HepG2 (cell line): ENCODE results near the gene SOCS3. TPM values are rescaled to one million over a fixed set of nuclear protein-coding genes. Genes with fewer than 3 reads are reported as not detected.

Experiments
- AHR ChIP-seq: IDR thresholded peaks from 2 replicates; pipeline ENCODE4 v1.6.1; 2018; ENCODE audit warnings: missing genetic modification reagents, missing compliant biosample characterization
- BHLHE40 ChIP-seq: IDR thresholded peaks from 2 replicates; pipeline ENCODE4 v1.6.1; 2011; ENCODE audit warnings: low read length, improper control_type of control experiment
- EP300 ChIP-seq, 3 experiments: sonication (generic) in 1 of 3; formaldehyde crosslinking in 1 of 3; IDR thresholded peaks; 2 replicates each; pipeline versions ENCODE4 v1.5.1 to v1.6.1; 2011 to 2020; ENCODE audit warnings: low read depth in 2 of 3, low read length in 2 of 3, borderline replicate concordance in 1 of 3, improper control_type of control experiment in 1 of 3, mild to moderate bottlenecking in 1 of 3, missing genetic modification reagents in 1 of 3, moderate library complexity in 1 of 3
- FOSL2 ChIP-seq: sonication (generic); formaldehyde crosslinking; IDR thresholded peaks from 2 replicates; pipeline ENCODE4 v1.4.0; 2020; ENCODE audit warnings: missing genetic modification reagents
- ZC3H4 ChIP-seq: sonication (generic); formaldehyde crosslinking; IDR thresholded peaks from 2 replicates; pipeline ENCODE4 v1.4.0; 2020; ENCODE audit warnings: missing genetic modification reagents, borderline replicate concordance
- ZFX ChIP-seq: sonication (generic); formaldehyde crosslinking; IDR thresholded peaks from 2 replicates; pipeline ENCODE4 v1.4.0; 2020; ENCODE audit warnings: mild to moderate bottlenecking, low read depth, missing genetic modification reagents, moderate library complexity
- ZNF3 ChIP-seq: IDR thresholded peaks from 2 replicates; pipeline ENCODE4 v1.7.0; 2017; ENCODE audit warnings: inconsistent platforms
- ZNF557 ChIP-seq: sonication (generic); formaldehyde crosslinking; IDR thresholded peaks from 2 replicates; pipeline ENCODE4 v1.4.0; 2020; ENCODE audit warnings: missing genetic modification reagents
- polyA plus RNA-seq, 8 experiments: library from polyadenylated mRNA; depleted of rRNA in 3 of 8; stranded (reverse) in 7 of 8; unstranded in 1 of 8; fragments of >200 nt; fragmentation: Illumina TruSeq in 4 of 8; extraction: Trizol in 4 of 8; gene quantifications; 2 replicates each; pipeline versions ENCODE4 v1.2.1 to v1.2.3, GENCODE V29; 2011 to 2016; ENCODE audit warnings: low read depth in 4 of 8, missing spikeins in 1 of 8, mixed read lengths in 1 of 8; ENCODE audit not compliant: insufficient read depth in 1 of 8
- total RNA-seq, 5 experiments: library from RNA; depleted of rRNA; stranded (reverse); fragments of >200 nt; fragmentation: Illumina TruSeq; extraction: Trizol; gene quantifications; 2 replicates each; pipeline ENCODE4 v1.2.3, GENCODE V29; 2016; ENCODE audit warnings: low read depth in 1 of 5
- TF ChIP-seq, protein P1 (sequence below): sonication (generic); formaldehyde crosslinking; IDR thresholded peaks from 2 replicates; pipeline ENCODE4 v1.4.0; 2020; ENCODE audit warnings: missing genetic modification reagents, low read depth, mild to moderate bottlenecking, borderline replicate concordance
- TF ChIP-seq, protein P2 (sequence below): sonication (generic); formaldehyde crosslinking; IDR thresholded peaks from 2 replicates; pipeline ENCODE4 v1.4.0; 2020; ENCODE audit warnings: missing genetic modification reagents
- TF ChIP-seq, protein P3 (sequence below): sonication (generic); formaldehyde crosslinking; IDR thresholded peaks from 2 replicates; pipeline ENCODE4 v1.8.1; 2023; ENCODE audit warnings: mild to moderate bottlenecking, moderate library complexity, missing genetic modification reagents
- TF ChIP-seq, protein P4 (sequence below): sonication (generic); formaldehyde crosslinking; IDR thresholded peaks from 2 replicates; pipeline ENCODE4 v1.4.0; 2020; ENCODE audit warnings: mild to moderate bottlenecking, missing genetic modification reagents

Gene SOCS3
- total and polyA plus RNA-seq, 2 of the 13 experiments (the other 11 are each of a cell fraction or from before 2014, with no cell fraction given) = 0.77 to 2.4 TPM

GRCh38 chr17:78315355-78316114 is 44.3 kb downstream of the SOCS3 start (continued):
- TF ChIP-seq, protein P1, sequence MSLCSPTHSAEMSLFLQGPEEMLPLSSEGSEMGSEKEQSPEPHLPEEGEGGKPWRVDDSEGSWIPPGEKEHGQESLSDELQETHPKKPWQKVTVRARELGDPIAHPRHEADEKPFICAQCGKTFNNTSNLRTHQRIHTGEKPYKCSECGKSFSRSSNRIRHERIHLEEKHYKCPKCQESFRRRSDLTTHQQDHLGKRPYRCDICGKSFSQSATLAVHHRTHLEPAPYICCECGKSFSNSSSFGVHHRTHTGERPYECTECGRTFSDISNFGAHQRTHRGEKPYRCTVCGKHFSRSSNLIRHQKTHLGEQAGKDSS (CRISPR knock-in tag) = peak; percentile 72
- TF ChIP-seq, protein P2, sequence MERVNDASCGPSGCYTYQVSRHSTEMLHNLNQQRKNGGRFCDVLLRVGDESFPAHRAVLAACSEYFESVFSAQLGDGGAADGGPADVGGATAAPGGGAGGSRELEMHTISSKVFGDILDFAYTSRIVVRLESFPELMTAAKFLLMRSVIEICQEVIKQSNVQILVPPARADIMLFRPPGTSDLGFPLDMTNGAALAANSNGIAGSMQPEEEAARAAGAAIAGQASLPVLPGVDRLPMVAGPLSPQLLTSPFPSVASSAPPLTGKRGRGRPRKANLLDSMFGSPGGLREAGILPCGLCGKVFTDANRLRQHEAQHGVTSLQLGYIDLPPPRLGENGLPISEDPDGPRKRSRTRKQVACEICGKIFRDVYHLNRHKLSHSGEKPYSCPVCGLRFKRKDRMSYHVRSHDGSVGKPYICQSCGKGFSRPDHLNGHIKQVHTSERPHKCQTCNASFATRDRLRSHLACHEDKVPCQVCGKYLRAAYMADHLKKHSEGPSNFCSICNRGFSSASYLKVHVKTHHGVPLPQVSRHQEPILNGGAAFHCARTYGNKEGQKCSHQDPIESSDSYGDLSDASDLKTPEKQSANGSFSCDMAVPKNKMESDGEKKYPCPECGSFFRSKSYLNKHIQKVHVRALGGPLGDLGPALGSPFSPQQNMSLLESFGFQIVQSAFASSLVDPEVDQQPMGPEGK (CRISPR knock-in tag) = peak; percentile 69
- TF ChIP-seq, protein P3, sequence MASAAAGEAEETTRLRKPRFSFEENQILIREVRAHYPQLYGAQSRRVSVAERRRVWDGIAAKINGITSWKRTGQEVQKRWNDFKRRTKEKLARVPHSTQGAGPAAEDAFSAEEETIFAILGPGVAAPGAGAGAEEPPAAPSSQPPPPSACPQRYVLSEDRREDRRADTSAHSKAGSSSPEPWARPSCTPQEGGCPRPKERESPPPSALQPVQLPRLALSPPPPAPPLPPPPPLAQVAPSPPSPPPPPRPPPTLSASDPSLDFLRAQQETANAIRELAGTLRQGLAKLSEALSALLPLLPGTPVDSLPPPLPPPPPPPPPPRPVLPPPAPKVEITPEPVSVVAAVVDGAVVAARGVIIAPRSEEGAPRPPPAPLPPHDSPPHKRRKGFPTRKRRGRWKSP = no peak
- 0 out of 2 replicates have a peak, but pooled peaks have one; percentile 14 for TF ChIP-seq ZFX
- TF ChIP-seq EP300 (IDR thresholded peaks at IDR 0.05; ENCODE audit: low read depth in 2 of 2, low read length in 2 of 2) = no peak
- no peak for TF ChIP-seq EP300 (CRISPR knock-in tag; IDR thresholded peaks at IDR 0.05; ENCODE audit: borderline replicate concordance)
- TF ChIP-seq AHR (CRISPR knock-in tag) = 0 out of 2 replicates have a peak, but pooled peaks have one; percentile 3
- TF ChIP-seq ZC3H4 (CRISPR knock-in tag) = peak; percentile 34; the same call in 1 of the 2 replicates
- TF ChIP-seq FOSL2 (CRISPR knock-in tag) = peak; percentile 67
- TF ChIP-seq ZNF3 (CRISPR knock-in tag) = peak; percentile 100
- peak; percentile 38; the same call in 1 of the 2 replicates for TF ChIP-seq BHLHE40
- TF ChIP-seq, protein P4, sequence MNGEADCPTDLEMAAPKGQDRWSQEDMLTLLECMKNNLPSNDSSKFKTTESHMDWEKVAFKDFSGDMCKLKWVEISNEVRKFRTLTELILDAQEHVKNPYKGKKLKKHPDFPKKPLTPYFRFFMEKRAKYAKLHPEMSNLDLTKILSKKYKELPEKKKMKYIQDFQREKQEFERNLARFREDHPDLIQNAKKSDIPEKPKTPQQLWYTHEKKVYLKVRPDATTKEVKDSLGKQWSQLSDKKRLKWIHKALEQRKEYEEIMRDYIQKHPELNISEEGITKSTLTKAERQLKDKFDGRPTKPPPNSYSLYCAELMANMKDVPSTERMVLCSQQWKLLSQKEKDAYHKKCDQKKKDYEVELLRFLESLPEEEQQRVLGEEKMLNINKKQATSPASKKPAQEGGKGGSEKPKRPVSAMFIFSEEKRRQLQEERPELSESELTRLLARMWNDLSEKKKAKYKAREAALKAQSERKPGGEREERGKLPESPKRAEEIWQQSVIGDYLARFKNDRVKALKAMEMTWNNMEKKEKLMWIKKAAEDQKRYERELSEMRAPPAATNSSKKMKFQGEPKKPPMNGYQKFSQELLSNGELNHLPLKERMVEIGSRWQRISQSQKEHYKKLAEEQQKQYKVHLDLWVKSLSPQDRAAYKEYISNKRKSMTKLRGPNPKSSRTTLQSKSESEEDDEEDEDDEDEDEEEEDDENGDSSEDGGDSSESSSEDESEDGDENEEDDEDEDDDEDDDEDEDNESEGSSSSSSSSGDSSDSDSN (CRISPR knock-in tag) = 0 out of 2 replicates have a peak, but pooled peaks have one; percentile 16
- no peak for TF ChIP-seq ZNF557 (CRISPR knock-in tag)
